Measurements from ENCODE around the gene TCERG1.

Gene TCERG1

DNA sequence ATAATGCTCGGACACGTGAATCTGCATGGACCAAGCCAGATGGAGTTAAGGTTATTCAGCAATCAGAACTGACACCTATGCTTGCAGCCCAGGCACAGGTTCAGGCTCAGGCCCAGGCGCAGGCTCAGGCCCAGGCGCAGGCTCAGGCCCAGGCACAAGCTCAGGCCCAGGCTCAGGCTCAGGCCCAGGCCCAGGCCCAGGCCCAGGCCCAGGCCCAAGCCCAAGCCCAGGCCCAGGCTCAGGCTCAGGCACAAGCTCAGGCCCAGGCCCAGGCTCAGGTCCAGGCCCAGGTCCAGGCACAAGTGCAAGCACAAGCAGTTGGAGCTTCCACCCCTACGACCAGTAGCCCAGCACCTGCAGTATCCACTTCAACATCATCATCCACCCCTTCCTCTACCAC is 11.8 kb downstream of the TCERG1 start:
- no peak overlapping the region for H3K4me3 ChIP-seq (ENCODE audit: low read depth in 1 of 2, low read length in 2 of 2)
- H3K27me3 ChIP-seq (ENCODE audit: control insufficient read depth in 1 of 2, insufficient read depth in 2 of 2, low read length in 2 of 2), result no peaks in the 10 kb centered on the region
- no peak overlapping the region for H3K9ac ChIP-seq (ENCODE audit: low read length)
- no peaks in the 10 kb centered on the region for H3K9me3 ChIP-seq (ENCODE audit: low read length)
- no peak overlapping the region for H3K27ac ChIP-seq (ENCODE audit: low read depth, low read length)
- H3K36me3 ChIP-seq (ENCODE audit: insufficient read depth, low read length), result peaks cover 43% of the 10 kb centered on the region
- H3K4me1 ChIP-seq (ENCODE audit: insufficient read depth, low read length), result no peaks in the 10 kb centered on the region

DNA sequence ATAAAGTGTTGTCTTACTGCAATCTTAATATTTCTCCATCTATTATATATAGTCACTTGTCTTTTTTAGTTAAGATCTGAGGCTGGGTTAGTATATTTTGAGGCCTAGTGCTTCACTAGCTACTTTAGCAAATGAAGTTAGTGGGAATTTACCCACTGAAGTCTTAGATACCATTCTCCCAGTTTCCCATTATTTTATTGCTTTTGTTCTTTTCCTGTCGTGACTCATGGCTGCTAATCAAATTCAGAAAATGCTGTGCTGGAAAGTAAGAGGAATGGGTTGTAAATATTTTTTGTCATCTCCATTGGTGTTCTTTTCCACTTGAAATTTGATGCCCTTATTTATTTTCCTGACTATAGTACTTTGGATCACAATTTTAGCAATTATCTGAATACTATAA is 14.2 kb downstream of the TCERG1 start:
- no peaks in the 10 kb centered on the region for H3K9me3 ChIP-seq (ENCODE audit: low read length)
- H3K4me3 ChIP-seq (ENCODE audit: low read depth in 1 of 2, low read length in 2 of 2), result no peak overlapping the region
- H3K27ac ChIP-seq (ENCODE audit: low read depth, low read length), result no peak overlapping the region
- H3K36me3 ChIP-seq (ENCODE audit: insufficient read depth, low read length), result peaks cover 59% of the 10 kb centered on the region
- H3K4me1 ChIP-seq (ENCODE audit: insufficient read depth, low read length), result no peaks in the 10 kb centered on the region
- no peaks in the 10 kb centered on the region for H3K27me3 ChIP-seq (ENCODE audit: control insufficient read depth in 1 of 2, insufficient read depth in 2 of 2, low read length in 2 of 2)
- H3K9ac ChIP-seq (ENCODE audit: low read length), result no peak overlapping the region

DNA sequence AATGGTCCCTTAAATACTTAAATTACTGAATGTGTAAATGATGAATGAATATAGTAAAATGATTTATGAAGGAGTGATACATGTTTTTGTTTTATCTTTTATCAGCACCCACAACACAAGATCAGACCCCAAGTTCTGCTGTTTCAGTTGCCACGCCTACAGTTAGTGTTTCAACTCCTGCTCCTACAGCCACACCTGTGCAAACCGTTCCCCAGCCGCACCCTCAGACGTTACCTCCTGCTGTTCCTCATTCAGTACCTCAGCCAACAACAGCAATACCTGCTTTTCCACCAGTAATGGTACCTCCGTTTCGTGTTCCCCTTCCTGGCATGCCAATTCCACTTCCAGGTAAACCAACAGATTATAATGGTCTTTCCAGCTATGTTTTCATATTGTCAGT is 16.3 kb downstream of the TCERG1 start:
- Histone ChIP-seq H3K36me3 (ENCODE audit: insufficient read depth, low read length) (peaks cover 51% of the 10 kb centered on the region), H3K9me3 (ENCODE audit: low read length) (no peaks in the 10 kb centered on the region), H3K9ac (ENCODE audit: low read length) (no peak overlapping the region), H3K27ac (ENCODE audit: low read depth, low read length) (no peak overlapping the region), H3K27me3 (ENCODE audit: control insufficient read depth in 1 of 2, insufficient read depth in 2 of 2, low read length in 2 of 2) (no peaks in the 10 kb centered on the region), H3K4me1 (ENCODE audit: insufficient read depth, low read length) (peaks cover 4% of the 10 kb centered on the region), H3K4me3 (ENCODE audit: low read depth in 1 of 2, low read length in 2 of 2) (no peak overlapping the region)

DNA sequence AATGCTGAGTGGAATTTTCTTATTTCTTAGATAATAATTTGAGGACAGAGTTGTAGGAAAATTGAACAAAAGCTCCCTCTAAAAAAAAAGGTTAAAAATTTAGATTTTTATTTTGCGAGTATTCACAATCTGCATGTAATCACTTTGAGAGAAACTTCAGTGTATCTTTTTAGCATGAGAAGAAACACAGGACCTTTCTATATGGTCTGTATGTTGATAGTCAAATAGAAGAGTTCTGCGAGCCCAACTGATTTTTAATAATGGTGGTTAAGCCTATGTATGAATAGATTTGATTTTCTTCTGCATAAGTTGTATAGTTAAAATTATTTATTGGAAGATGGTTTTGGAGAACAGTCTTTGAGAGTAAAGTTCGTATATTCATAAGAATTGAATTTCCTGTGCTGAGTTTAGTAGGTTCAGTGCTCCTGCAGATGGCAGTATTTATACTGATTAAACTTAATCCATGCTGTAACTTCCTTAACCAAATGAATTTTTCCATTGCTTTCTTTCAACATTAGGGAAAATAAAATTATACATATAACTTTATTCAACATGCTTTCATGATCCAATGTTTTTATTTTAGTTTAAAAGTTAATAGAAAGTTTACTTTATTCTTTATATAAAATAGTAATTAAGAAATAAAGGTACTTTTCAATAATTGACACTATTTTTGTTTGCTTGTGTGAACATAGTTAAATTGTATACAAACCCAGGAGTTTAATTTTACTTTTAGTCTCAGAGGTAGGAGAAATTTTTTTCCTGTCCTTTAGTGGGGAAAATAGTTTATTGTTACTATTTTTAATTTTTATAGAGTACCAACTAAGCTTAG is 19.6 kb downstream of the TCERG1 start:
- peaks cover 55% of the 10 kb centered on the region for H3K36me3 ChIP-seq (ENCODE audit: insufficient read depth, low read length)
- no peaks in the 10 kb centered on the region for H3K9me3 ChIP-seq (ENCODE audit: low read length)
- H3K4me3 ChIP-seq (ENCODE audit: low read depth in 1 of 2, low read length in 2 of 2), result no peak overlapping the region
- H3K27ac ChIP-seq (ENCODE audit: low read depth, low read length), result no peak overlapping the region
- peaks cover 4% of the 10 kb centered on the region for H3K4me1 ChIP-seq (ENCODE audit: insufficient read depth, low read length)
- no peaks in the 10 kb centered on the region for H3K27me3 ChIP-seq (ENCODE audit: control insufficient read depth in 1 of 2, insufficient read depth in 2 of 2, low read length in 2 of 2)
- H3K9ac ChIP-seq (ENCODE audit: low read length), result no peak overlapping the region

DNA sequence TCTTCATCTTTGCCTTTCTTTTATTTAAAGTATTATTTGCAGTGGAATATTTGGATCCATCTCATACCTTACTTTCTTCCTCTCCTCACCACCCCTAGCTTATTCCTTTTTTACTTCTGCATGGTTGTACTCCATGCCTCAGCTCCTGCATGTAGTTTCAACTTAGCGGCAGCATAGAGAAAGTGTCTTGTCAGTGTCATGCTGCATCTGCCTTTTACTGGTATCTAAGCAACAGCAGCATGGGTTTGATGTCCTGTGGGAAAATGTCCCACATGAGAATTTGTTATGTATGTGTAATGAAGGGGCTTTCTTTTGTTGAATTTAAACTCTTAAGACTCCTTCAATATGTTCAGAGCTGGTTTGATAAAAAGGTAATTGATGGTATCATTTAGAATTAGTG is 20.6 kb downstream of the TCERG1 start:
- Histone ChIP-seq H3K27ac (ENCODE audit: low read depth, low read length) (no peak overlapping the region), H3K27me3 (ENCODE audit: control insufficient read depth in 1 of 2, insufficient read depth in 2 of 2, low read length in 2 of 2) (no peaks in the 10 kb centered on the region), H3K4me3 (ENCODE audit: low read depth in 1 of 2, low read length in 2 of 2) (no peak overlapping the region), H3K36me3 (ENCODE audit: insufficient read depth, low read length) (peaks cover 56% of the 10 kb centered on the region), H3K9me3 (ENCODE audit: low read length) (no peaks in the 10 kb centered on the region), H3K4me1 (ENCODE audit: insufficient read depth, low read length) (peaks cover 4% of the 10 kb centered on the region), H3K9ac (ENCODE audit: low read length) (no peak overlapping the region)

DNA sequence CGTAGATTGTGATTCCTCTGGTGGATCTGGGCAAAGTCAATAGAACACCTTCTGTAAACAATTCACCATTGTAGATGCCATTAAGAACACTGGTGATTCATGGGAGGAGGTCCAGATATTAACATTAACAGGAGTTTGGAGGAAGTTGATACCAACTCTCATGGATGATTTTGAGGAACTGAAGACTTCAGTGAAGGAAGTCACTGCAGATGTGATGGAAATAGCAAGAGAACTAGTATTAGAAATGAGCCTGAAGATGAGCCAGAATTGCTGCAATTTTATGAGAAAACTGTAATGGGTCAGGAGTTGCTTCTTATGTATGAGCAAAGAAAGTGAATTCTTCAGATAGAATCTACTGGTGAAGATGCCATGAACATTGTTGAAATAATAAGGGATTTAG is 26.9 kb downstream of the TCERG1 start:
- H3K4me3 ChIP-seq (ENCODE audit: low read depth in 1 of 2, low read length in 2 of 2), result no peak overlapping the region
- peaks cover 56% of the 10 kb centered on the region for H3K36me3 ChIP-seq (ENCODE audit: insufficient read depth, low read length)
- H3K27me3 ChIP-seq (ENCODE audit: control insufficient read depth in 1 of 2, insufficient read depth in 2 of 2, low read length in 2 of 2), result no peaks in the 10 kb centered on the region
- no peaks in the 10 kb centered on the region for H3K4me1 ChIP-seq (ENCODE audit: insufficient read depth, low read length)
- no peaks in the 10 kb centered on the region for H3K9me3 ChIP-seq (ENCODE audit: low read length)
- H3K9ac ChIP-seq (ENCODE audit: low read length), result no peak overlapping the region
- H3K27ac ChIP-seq (ENCODE audit: low read depth, low read length), result no peak overlapping the region

DNA sequence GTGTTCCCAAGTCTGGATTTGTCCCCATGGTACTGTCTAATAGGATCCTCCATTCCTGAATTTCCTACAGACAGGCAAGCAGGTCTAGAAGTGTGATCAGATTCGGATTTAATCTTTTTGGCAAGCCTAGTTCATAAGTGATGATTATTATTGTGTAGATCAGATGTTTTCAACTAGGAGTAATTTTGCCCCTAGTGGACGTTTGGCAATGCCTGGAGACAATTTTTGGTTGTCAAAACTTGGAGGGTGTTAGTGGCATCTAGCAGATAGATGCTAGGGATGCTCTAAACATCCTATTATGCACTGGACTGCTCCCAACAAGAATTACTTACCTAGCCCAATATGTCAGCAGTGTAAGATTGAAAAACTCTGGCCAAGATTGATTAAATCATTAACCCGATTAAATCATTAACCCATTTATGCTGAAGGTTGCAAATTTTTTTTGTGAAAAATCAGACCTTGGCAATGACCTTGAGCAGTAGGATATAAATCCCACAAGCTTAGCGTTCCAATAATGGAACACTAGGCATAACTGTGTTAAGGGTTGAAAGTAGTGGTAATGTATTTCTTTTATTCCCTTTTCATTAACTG is 28.2 kb downstream of the TCERG1 start:
- no peak overlapping the region for H3K9ac ChIP-seq (ENCODE audit: low read length)
- no peaks in the 10 kb centered on the region for H3K27me3 ChIP-seq (ENCODE audit: control insufficient read depth in 1 of 2, insufficient read depth in 2 of 2, low read length in 2 of 2)
- no peak overlapping the region for H3K4me3 ChIP-seq (ENCODE audit: low read depth in 1 of 2, low read length in 2 of 2)
- no peaks in the 10 kb centered on the region for H3K9me3 ChIP-seq (ENCODE audit: low read length)
- H3K4me1 ChIP-seq (ENCODE audit: insufficient read depth, low read length), result no peaks in the 10 kb centered on the region
- H3K27ac ChIP-seq (ENCODE audit: low read depth, low read length), result no peak overlapping the region
- H3K36me3 ChIP-seq (ENCODE audit: insufficient read depth, low read length), result peaks cover 54% of the 10 kb centered on the region

DNA sequence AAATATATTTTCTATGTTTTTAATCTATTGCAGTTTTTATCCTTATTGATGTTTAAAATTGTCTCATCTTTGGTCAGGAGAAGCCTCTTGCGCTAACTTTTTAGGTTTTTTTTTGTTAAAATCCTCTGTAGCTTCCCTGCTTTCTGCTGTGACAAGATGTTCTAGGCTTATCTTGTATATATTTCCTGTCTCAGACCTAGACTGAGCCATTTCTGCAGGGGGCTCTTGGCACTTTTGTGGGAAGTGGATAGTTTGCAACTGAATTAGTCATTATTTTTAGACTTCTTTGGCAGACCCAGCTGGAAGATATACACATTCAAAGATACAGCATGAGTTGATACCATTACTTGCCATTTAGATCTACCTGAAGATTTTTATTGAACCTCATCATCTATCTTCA is 28.8 kb downstream of the TCERG1 start:
- Histone ChIP-seq H3K27ac (ENCODE audit: low read depth, low read length) (no peak overlapping the region), H3K36me3 (ENCODE audit: insufficient read depth, low read length) (peaks cover 52% of the 10 kb centered on the region)

DNA sequence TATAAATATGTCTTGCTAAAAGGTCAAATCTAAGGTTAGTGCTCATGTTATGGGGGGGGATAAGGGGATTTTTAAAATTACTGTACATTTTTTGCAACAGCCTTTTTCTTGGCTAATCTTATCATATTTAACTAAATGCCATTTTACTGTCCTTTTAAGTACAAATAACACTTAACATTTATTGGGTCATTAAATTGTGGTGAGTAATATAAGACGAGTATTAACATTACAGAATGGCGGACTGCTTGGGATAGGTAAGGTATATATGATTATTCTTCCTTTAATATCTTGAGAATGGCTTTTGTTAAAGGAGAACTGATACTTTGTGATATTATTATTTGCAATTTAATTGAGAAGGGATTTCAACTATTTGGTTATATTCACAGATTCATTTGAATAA is 35.6 kb downstream of the TCERG1 start:
- Histone ChIP-seq H3K9ac (ENCODE audit: low read length) (no peak overlapping the region), H3K4me3 (ENCODE audit: low read depth in 1 of 2, low read length in 2 of 2) (no peak overlapping the region), H3K27ac (ENCODE audit: low read depth, low read length) (no peak overlapping the region), H3K4me1 (ENCODE audit: insufficient read depth, low read length) (no peaks in the 10 kb centered on the region), H3K9me3 (ENCODE audit: low read length) (no peaks in the 10 kb centered on the region), H3K27me3 (ENCODE audit: control insufficient read depth in 1 of 2, insufficient read depth in 2 of 2, low read length in 2 of 2) (no peaks in the 10 kb centered on the region), H3K36me3 (ENCODE audit: insufficient read depth, low read length) (peaks cover 46% of the 10 kb centered on the region)

More for the DNA sequence above, 28.8 kb downstream of the TCERG1 start:
- H3K4me3 ChIP-seq (ENCODE audit: low read depth in 1 of 2, low read length in 2 of 2), result no peak overlapping the region
- no peaks in the 10 kb centered on the region for H3K4me1 ChIP-seq (ENCODE audit: insufficient read depth, low read length)
- H3K27me3 ChIP-seq (ENCODE audit: control insufficient read depth in 1 of 2, insufficient read depth in 2 of 2, low read length in 2 of 2), result no peaks in the 10 kb centered on the region
- no peaks in the 10 kb centered on the region for H3K9me3 ChIP-seq (ENCODE audit: low read length)
- no peak overlapping the region for H3K9ac ChIP-seq (ENCODE audit: low read length)

DNA sequence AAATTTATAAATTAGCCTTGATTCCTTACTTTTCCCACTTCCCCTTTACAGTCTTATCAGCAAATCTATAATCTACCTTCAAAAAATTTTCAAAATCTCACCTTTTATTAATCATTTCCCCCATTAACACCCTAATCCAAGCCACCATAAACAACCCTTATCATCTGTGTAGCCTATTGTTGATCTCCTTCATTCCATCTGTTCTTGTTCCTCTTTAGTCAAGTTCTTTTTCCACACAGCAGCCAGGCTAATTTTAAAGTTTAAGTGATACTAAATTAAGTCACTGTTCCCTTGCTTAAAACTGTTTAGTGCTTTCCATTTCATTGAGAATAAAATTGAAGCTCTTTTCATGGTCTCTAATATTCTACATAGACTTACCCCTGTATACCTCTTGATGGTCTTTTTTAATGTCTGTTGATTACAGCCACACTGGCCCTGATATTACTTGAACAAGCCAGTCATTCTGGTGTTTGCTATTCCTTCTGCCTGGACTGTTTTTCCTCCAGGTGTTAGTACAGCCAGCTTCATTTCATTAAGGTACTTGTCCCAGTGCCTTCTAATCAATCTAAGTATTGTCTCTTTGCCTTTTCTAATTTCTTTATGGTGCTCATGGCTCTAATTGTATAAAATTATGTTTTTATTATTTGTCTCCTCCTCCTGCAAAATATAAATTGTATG is 37.7 kb downstream of the TCERG1 start:
- Histone ChIP-seq H3K9me3 (ENCODE audit: low read length) (no peaks in the 10 kb centered on the region), H3K9ac (ENCODE audit: low read length) (no peak overlapping the region), H3K4me3 (ENCODE audit: low read depth in 1 of 2, low read length in 2 of 2) (no peak overlapping the region), H3K27me3 (ENCODE audit: control insufficient read depth in 1 of 2, insufficient read depth in 2 of 2, low read length in 2 of 2) (no peaks in the 10 kb centered on the region), H3K36me3 (ENCODE audit: insufficient read depth, low read length) (peaks cover 37% of the 10 kb centered on the region), H3K4me1 (ENCODE audit: insufficient read depth, low read length) (no peaks in the 10 kb centered on the region), H3K27ac (ENCODE audit: low read depth, low read length) (no peak overlapping the region)

DNA sequence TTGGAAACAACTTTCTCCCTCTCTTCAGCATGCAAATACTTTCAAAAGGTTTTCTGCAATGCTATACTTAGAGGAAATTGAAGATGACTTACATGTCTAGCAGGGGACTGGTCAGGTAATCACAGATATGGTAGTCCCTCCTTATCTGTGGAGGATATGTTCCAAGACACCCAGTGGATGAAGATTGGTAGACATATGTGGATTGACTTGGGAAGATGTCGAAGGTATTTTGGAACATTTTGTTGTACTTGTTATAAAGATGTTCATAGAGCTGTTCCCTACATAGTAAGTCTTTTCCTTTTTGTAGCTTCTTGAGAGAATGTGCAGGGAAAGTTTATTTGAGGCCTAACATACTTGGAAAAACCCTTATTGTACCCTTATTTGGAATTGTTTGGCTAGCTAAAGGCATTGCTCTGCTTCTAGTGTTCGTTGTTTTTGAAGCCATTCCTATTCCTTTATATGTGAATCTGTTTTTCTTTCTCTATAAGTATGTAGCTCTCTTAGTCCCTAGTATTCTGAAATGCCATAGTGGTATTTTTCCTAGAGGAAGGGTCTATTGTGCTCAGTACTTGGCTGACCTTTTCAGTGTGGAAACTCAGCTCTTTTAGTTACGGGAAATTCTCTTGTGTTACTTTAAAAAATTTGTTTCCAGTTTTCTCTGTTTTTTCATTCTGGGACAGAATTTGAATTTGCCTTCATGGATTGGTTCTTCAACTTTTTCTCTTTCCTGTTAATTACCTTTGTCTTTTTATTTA is 43.1 kb downstream of the TCERG1 start:
- H3K4me1 ChIP-seq (ENCODE audit: insufficient read depth, low read length), result no peaks in the 10 kb centered on the region
- no peaks in the 10 kb centered on the region for H3K27me3 ChIP-seq (ENCODE audit: control insufficient read depth in 1 of 2, insufficient read depth in 2 of 2, low read length in 2 of 2)
- H3K4me3 ChIP-seq (ENCODE audit: low read depth in 1 of 2, low read length in 2 of 2), result no peak overlapping the region
- no peak overlapping the region for H3K9ac ChIP-seq (ENCODE audit: low read length)
- H3K27ac ChIP-seq (ENCODE audit: low read depth, low read length), result no peak overlapping the region
- no peaks in the 10 kb centered on the region for H3K9me3 ChIP-seq (ENCODE audit: low read length)
- peaks cover 7% of the 10 kb centered on the region for H3K36me3 ChIP-seq (ENCODE audit: insufficient read depth, low read length)
